Spinal cord (tissue), 10 donors: Measurements from ENCODE around the gene HINT3. TPM values are rescaled to one million over a fixed set of nuclear protein-coding genes. Genes with fewer than 3 reads are reported as not detected.
"Not testable (repeated sequence)": the region's sequence is repeated elsewhere in the genome, so short reads cannot be mapped to it uniquely, and the experiment has no call there.

Experiments used
- DNase-seq, 6 donors: peaks; one replicate each; pipeline versions ENCODE4 v3.0.0 to v3.0.0-alpha.2; 2013 to 2015; ENCODE audit warnings: low spot score in 6 of 6, low read depth in 4 of 6
- H3K27ac ChIP-seq: one replicate; pipeline ENCODE4 v1.5.1; 2013; ENCODE audit warnings: low read depth, low read length, control low read depth
- H3K27me3 ChIP-seq: one replicate; pipeline ENCODE4 v1.6.1; 2013; ENCODE audit warnings: low read length; ENCODE audit not compliant: control insufficient read depth, insufficient read depth
- H3K36me3 ChIP-seq: one replicate; pipeline ENCODE4 v1.6.1; 2013; ENCODE audit warnings: low read length; ENCODE audit not compliant: control insufficient read depth, insufficient read depth
- H3K4me1 ChIP-seq: one replicate; pipeline ENCODE4 v1.6.1; 2013; ENCODE audit warnings: low read length; ENCODE audit not compliant: control insufficient read depth, insufficient read depth
- H3K4me3 ChIP-seq: one replicate; pipeline ENCODE4 v1.5.1; 2013; ENCODE audit warnings: low read depth, low read length, control low read depth
- H3K9me3 ChIP-seq: one replicate; pipeline ENCODE4 v1.6.1; 2013; ENCODE audit warnings: low read length; ENCODE audit not compliant: control insufficient read depth, insufficient read depth
- WGBS: methylation state at CpG from one replicate; pipeline ENCODE4 v1.1.5; 2013; ENCODE audit warnings: missing lambda C conversion rate; ENCODE audit not compliant: insufficient coverage; 5-methylcytosine and 5-hydroxymethylcytosine counted together
- polyA plus RNA-seq, 2 donors: library from polyadenylated mRNA; unstranded; fragments of 120-200 nt; gene quantifications; one replicate each; pipeline ENCODE4 v1.2.1, GENCODE V29; 2013; ENCODE audit not compliant: insufficient read length in 2 of 2
- total RNA-seq, 2 donors: library from RNA; depleted of rRNA in 1 of 2; stranded (reverse); fragments of 120-200 nt in 1 of 2; fragments of >200 nt in 1 of 2; gene quantifications; one replicate each; pipeline versions ENCODE4 v1.2.3 to v1.2.4, GENCODE V29; 2013 to 2014
- donor health status: healthy.

Gene HINT3
- total and polyA plus RNA-seq, 4 donors, result 32.6 to 75.0 (median 58.4) TPM

DNA sequence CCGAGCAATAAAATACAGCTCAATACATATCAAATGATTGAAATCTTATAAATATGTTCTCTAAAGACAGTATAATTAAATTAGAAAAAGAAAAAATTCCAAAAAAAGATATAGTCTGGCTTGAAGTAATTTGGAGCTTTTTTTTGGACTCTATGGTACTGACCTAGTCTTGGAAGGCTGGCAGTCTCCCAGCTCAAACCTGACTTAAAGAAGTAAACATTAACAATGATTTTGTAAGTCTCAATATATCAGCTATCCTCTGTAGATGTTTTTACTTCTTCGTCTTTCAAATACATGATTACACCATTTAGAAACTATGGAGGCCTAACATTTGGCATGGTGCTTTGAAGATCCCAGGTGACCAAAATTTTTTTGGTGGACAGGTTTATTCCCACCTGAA, 14.2 kb downstream of the HINT3 start:
- no peak for DNase-seq
- no peaks in the 10 kb centered on the region for H3K9me3 ChIP-seq
- no CpG with 5 or more reads among the region's 2 CpGs for WGBS
- H3K27ac ChIP-seq, result no peak overlapping the region
- H3K4me1 ChIP-seq, result no peaks in the 10 kb centered on the region
- H3K36me3 ChIP-seq, result peaks cover 2% of the 10 kb centered on the region
- H3K4me3 ChIP-seq, result no peak overlapping the region
- no peaks in the 10 kb centered on the region for H3K27me3 ChIP-seq

GRCh38 chr6:125972478-125972877, 15.9 kb downstream of the HINT3 start:
- not testable (repeated sequence) for H3K27ac ChIP-seq

DNA sequence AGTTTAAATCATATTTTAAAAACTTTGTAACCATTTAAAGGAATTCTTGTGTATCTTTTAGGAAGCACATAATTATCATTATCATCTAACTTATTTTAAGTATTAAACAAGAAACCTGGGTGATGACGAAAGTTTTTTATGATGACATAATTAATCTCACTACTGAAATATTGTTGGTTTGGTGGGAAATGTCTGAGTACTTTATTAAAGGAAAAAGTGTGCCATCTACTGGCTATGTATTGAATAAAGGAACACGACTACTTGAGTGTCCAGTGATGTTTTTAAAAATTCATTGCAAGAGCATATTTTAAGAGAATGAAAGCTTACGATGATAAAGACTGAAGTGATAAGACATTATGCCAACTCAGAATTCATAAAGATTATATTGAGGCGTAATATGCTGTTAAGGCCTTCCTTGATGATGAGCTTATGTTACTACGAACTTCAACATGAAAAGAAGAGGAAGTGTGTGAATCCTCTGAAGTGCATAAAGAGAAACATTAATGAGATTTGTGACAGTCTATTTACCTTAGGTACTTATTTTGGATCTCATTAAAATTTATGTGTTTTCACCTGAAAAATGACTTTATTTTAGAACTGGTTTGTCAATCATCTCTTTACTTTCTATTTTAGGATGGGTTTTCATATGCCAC, 17.8 kb downstream of the HINT3 start:
- WGBS, result 58% methylated on average over 2 of the region's 5 CpGs
- Histone ChIP-seq H3K27ac (no peak overlapping the region), H3K9me3 (no peaks in the 10 kb centered on the region), H3K4me1 (no peaks in the 10 kb centered on the region), H3K4me3 (no peak overlapping the region), H3K36me3 (peaks cover 2% of the 10 kb centered on the region), H3K27me3 (no peaks in the 10 kb centered on the region)
- peak in 3 of 6 donors; percentile 40 to 80 (median 78) for DNase-seq

More at GRCh38 chr6:125972478-125972877, 15.9 kb downstream of the HINT3 start:
- H3K4me3 ChIP-seq, H3K9me3 ChIP-seq, H3K36me3 ChIP-seq, H3K27me3 ChIP-seq, H3K4me1 ChIP-seq, DNase-seq: not testable (repeated sequence)
- WGBS, result no CpG with 5 or more reads among the region's 1 CpG

DNA sequence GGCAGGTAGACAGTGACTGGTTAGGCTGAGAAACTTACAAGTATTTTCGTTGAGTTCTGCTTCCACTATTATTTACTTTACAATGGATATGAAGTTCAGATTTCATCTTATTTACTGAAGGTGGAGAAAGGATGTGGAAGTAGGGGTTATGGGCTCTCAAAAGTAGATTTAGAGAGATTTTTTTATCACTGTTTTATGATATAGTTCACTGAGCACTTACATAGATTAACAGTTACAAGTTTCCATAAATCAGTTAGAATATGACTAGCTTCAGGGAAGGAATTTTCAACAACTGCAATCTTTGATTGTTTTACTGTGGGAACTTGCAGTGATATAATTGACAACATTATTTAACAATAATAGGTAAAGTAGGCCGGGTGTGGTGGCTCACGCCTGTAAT, 22.5 kb downstream of the HINT3 start:
- Histone ChIP-seq H3K27me3 (no peaks in the 10 kb centered on the region), H3K4me1 (no peaks in the 10 kb centered on the region), H3K4me3 (no peak overlapping the region), H3K9me3 (no peaks in the 10 kb centered on the region), H3K27ac (no peak overlapping the region), H3K36me3 (no peaks in the 10 kb centered on the region)
- DNase-seq, result no peak
- WGBS, result no CpG with 5 or more reads among the region's 3 CpGs

DNA sequence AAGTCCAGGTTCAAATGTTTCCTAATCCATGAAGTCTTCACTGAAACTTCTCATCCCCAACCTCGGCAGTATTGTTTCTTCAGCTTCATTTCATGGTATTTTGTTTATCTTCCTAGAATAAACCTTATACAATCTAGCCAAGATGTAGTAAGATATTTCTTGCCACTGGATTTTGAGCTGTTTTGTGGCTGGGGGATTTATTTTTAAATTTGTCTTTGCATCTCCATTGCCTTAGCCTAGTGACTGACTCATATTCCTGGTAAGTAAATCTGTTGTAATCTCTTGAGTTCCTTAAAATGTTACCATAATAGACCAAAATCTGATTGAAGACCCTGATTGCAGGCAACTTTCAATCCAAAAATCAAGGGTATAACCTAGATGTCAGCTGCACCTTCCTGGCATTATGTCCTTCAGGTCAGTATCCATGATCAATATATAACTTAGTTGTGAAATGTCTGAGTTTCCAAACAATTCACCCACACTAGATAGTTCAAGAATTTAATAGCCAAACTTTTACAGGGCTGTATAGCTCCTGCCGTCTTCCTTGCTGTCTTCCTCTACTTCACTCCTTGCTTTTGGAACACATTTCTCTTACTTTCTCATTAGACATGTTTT, 25.1 kb downstream of the HINT3 start:
- Histone ChIP-seq H3K36me3 (peaks cover 2% of the 10 kb centered on the region), H3K4me1 (no peaks in the 10 kb centered on the region), H3K27ac (no peak overlapping the region), H3K27me3 (no peaks in the 10 kb centered on the region), H3K4me3 (no peak overlapping the region), H3K9me3 (no peaks in the 10 kb centered on the region)
- DNase-seq, result no peak
- WGBS, result 100% methylated on average over 1 of the region's 2 CpGs

- 100% methylated on average over 1 of the region's 4 CpGs for WGBS
- Histone ChIP-seq H3K36me3 (peaks cover 2% of the 10 kb centered on the region), H3K27me3 (no peaks in the 10 kb centered on the region), H3K4me1 (no peaks in the 10 kb centered on the region), H3K27ac (no peak overlapping the region), H3K9me3 (no peaks in the 10 kb centered on the region), H3K4me3 (no peak overlapping the region)
- DNase-seq, result no peak
Observed at GRCh38 chr6:125983246-125983945, 26.8 kb downstream of the HINT3 start.

- Histone ChIP-seq H3K27me3 (no peaks in the 10 kb centered on the region), H3K36me3 (peaks cover 2% of the 10 kb centered on the region), H3K4me1 (no peaks in the 10 kb centered on the region), H3K27ac (no peak overlapping the region), H3K9me3 (no peaks in the 10 kb centered on the region), H3K4me3 (no peak overlapping the region)
- DNase-seq, result no peak
- WGBS, result 93% methylated on average over 2 of the region's 2 CpGs
Observed at GRCh38 chr6:125984311-125984710, 27.7 kb downstream of the HINT3 start.

DNA sequence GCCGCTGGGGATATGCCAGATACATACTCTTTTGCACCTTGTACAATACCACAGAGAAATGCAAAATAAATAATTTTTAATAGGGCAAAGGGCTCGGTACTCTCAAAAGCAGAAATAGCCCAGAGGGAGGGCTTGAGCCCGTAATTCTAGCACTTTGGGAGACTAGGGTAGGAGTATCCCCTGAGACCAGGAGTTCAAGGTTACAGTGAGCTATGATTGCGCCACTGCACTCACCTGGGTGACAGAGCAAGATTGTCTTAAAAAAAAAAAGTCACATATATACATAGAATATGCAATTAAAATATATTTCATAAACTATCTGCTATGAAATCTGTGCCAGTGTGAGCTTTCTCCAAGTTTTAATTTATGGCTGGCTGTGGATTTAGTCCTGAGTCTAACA, 29.0 kb downstream of the HINT3 start:
- H3K27ac ChIP-seq, result no peak overlapping the region
- H3K4me1 ChIP-seq, result no peaks in the 10 kb centered on the region
- WGBS, result 50% methylated on average over 2 of the region's 4 CpGs
- no peaks in the 10 kb centered on the region for H3K9me3 ChIP-seq
- H3K27me3 ChIP-seq, result no peaks in the 10 kb centered on the region
- peaks cover 2% of the 10 kb centered on the region for H3K36me3 ChIP-seq
- peak overlapping the region; percentile 98 for H3K4me3 ChIP-seq
- no peak for DNase-seq

DNA sequence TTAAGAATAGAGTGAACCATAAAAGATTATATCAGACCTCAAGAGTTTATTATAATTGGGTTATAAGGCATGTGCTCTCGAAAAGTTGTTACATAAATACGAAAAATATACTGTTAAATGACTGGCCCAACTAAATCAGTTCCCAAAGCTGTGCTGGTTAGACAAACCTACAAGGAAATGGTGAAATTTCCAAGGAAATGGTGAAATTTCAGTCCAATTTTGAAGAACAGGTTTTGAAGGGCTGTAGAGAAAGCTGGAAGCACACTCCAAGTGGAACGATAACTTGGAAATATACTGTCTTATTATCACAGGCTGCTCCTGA, 29.4 kb downstream of the HINT3 start:
- peaks cover 2% of the 10 kb centered on the region for H3K36me3 ChIP-seq
- H3K27me3 ChIP-seq, result no peaks in the 10 kb centered on the region
- no peaks in the 10 kb centered on the region for H3K9me3 ChIP-seq
- H3K4me3 ChIP-seq, result peak overlapping the region; percentile 98
- peak overlapping the region; percentile 64 for H3K27ac ChIP-seq
- WGBS, result no CpG with 5 or more reads among the region's 3 CpGs
- DNase-seq, result no peak
- no peaks in the 10 kb centered on the region for H3K4me1 ChIP-seq
